GM12872 (cell line): Measurements from ENCODE around the gene MXRA8.

Experiments
- CTCF ChIP-seq: IDR thresholded peaks from 3 replicates; pipeline ENCODE4 v1.5.1; 2011; ENCODE audit warnings: low read depth, mild to moderate bottlenecking, low read length, moderate library complexity; ENCODE audit not compliant: insufficient read depth

The MXRA8 gene

GRCh38 chr1:1332031-1332755, 26.2 kb downstream of the MXRA8 start:
- TF ChIP-seq CTCF = no peak

- no peak for TF ChIP-seq CTCF
These were observed 27.0 kb downstream of the MXRA8 start, which contains the start of gene TAS1R3 for GRCh38 chr1:1331068-1331965. TAS1R3 (plus strand) TSS chr1:1331280; CDS start chr1:1331346, 66 bp downstream.

- TF ChIP-seq CTCF = no peak
These were observed 27.8 kb downstream of the MXRA8 start for GRCh38 chr1:1330366-1331067.

GRCh38 chr1:1329304-1330210, 28.8 kb downstream of the MXRA8 start:
- TF ChIP-seq CTCF = no peak

- no peak for TF ChIP-seq CTCF
These were observed 30.1 kb downstream of the MXRA8 start for GRCh38 chr1:1328254-1328653.

- no peak for TF ChIP-seq CTCF
These were observed 31.1 kb downstream of the MXRA8 start for GRCh38 chr1:1327291-1327690.
